Sigmoid colon (tissue), 7 donors: ENCODE data around the gene TMEM174. TPM values are rescaled to one million over a fixed set of nuclear protein-coding genes. Genes with fewer than 3 reads are reported as not detected.

Experiments
- DNase-seq: peaks from one replicate; pipeline ENCODE4 v3.0.0-alpha.2; 2019
- H3K27ac ChIP-seq, 4 donors: fragments of 200-600 bp; sonication (generic); one replicate each; pipeline ENCODE4 v1.5.1; 2016 to 2019; ENCODE audit warnings: mild to moderate bottlenecking in 1 of 4
- H3K27me3 ChIP-seq, 3 donors: fragments of 200-600 bp; sonication (generic); one replicate each; pipeline ENCODE4 v1.5.1; 2019; ENCODE audit warnings: mild to moderate bottlenecking in 1 of 3
- H3K36me3 ChIP-seq, 4 donors: fragments of 200-600 bp; sonication (generic); one replicate each; pipeline ENCODE4 v1.5.1; 2016 to 2019
- H3K4me1 ChIP-seq, 4 donors: fragments of 200-600 bp; sonication (generic); one replicate each; pipeline ENCODE4 v1.5.1; 2017 to 2019
- H3K4me3 ChIP-seq, 4 donors: fragments of 200-600 bp; sonication (generic); one replicate each; pipeline ENCODE4 v1.5.1; 2017 to 2019; ENCODE audit warnings: mild to moderate bottlenecking in 2 of 4, moderate library complexity in 1 of 4
- H3K9me3 ChIP-seq, 4 donors: fragments of 200-600 bp in 3 of 4; sonication (generic) in 3 of 4; one replicate each; pipeline versions ENCODE4 v1.5.1 to v1.6.1; 2013 to 2019
- EP300 ChIP-seq, 4 donors: sonication (generic); formaldehyde crosslinking; IDR thresholded peaks; one replicate each; pipeline ENCODE4 v1.6.1; 2017; ENCODE audit warnings: antibody characterized with exemption in 4 of 4
- POLR2A ChIP-seq, 2 donors: fragments of 450-650 bp; IDR thresholded peaks; one replicate each; pipeline ENCODE4 v1.6.1; 2016; ENCODE audit warnings: antibody characterized with exemption in 2 of 2, mild to moderate bottlenecking in 2 of 2, moderate library complexity in 2 of 2
- POLR2AphosphoS5 ChIP-seq, 4 donors: sonication (generic); formaldehyde crosslinking; IDR thresholded peaks; one replicate each; pipeline ENCODE4 v1.6.1; 2017; ENCODE audit warnings: antibody characterized with exemption in 4 of 4
- WGBS, 2 donors: extraction: QIAGEN DNeasy Blood & Tissue Kit; methylation state at CpG; one replicate each; pipeline ENCODE4 v1.1.7; 2013; 5-methylcytosine and 5-hydroxymethylcytosine counted together
- intact Hi-C: fragments of 100-400 bp; cut with DNase I; formaldehyde crosslinking; loops from one replicate; pipeline ENCODE4 v1.15.1; 2023
- polyA plus RNA-seq, 3 donors: library from polyadenylated mRNA; stranded (reverse); fragments of 200-250 nt; gene quantifications; one replicate each; pipeline ENCODE4 v1.2.3, GENCODE V29; 2013
- total RNA-seq, 4 donors: library from RNA; depleted of rRNA; stranded (reverse); fragments of >200 nt; gene quantifications; one replicate each; pipeline ENCODE4 v1.1.0, GENCODE V29; 2016
- TF ChIP-seq, protein P1 (sequence below), 4 experiments: fragments of 450-650 bp in 3 of 4; fragments of 200-600 bp in 1 of 4; IDR thresholded peaks; one replicate each; pipeline ENCODE4 v1.5.1; 2016 to 2019; ENCODE audit warnings: antibody characterized with exemption in 4 of 4, mild to moderate bottlenecking in 3 of 4, moderate library complexity in 2 of 4
- donor health status: healthy with polysubstance abuse.
- donor health status: Bipolar disorder and iron deficiency.
- donor health status: healthy.

Gene TMEM174
- total and polyA plus RNA-seq, 7 donors, result not detected

DNA sequence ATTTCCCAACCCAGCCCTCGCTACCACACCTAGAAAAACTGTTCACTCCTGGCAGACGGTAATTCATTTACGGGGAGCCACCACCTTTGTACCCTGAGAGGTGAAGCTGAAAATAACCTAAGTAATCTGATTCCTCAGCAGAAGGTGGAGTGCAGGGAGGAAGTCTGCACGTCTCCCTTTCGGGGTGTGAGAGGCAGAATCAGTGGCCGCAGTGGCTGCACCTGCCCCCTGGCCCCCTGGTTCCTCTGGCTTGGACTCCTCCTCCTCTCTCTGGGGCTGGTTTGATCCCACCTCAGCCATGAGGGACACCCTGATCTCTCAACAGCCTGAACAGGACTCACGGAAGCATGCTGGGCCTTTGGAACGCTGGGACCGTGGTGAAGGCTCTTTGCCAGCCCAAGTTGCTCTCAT, 10.5 kb downstream of the TMEM174 start:
- intact Hi-C loops, result no loop called here
- no peak for DNase-seq
- Histone ChIP-seq H3K4me1 (no peaks in the 10 kb centered on the region), H3K27ac (no peak overlapping the region), H3K4me3 (no peak overlapping the region), H3K36me3 (no peaks in the 10 kb centered on the region), H3K9me3 (peaks cover 0 to 7% (median 1%) of the 10 kb centered on the region in 4 donors), H3K27me3 (peaks cover 0 to 16% (median 0%) of the 10 kb centered on the region in 3 donors)
- WGBS, 2 donors, result 12 to 55% methylated on average over 9 of the region's 9 CpGs
- no peak for TF ChIP-seq EP300 (IDR thresholded peaks at IDR 0.05)
- peak in 1 of 2 donors; percentile 36 for TF ChIP-seq POLR2A (IDR thresholded peaks at IDR 0.05)

DNA sequence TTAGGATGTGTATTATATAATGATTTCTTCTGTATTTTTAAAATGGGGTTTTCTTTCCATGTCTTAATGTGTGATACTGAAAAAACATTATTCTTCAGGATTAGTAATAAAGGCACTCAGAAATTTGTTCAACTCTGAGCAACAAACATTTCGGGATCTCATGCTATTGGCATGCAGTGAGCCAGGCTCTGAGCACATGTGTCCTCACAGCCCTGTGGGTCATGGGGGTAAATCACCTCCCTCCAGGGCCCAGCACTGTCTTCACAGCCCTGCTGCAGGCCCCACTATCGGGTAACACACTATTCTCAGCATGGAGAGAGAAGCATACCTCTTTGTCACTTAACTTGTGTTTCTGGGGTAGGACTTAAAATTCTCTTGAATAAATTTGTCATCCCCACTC, 14.0 kb downstream of the TMEM174 start:
- intact Hi-C loops, result no loop called here
- DNase-seq, result no peak
- Histone ChIP-seq H3K27me3 (peaks cover 0 to 16% (median 0%) of the 10 kb centered on the region in 3 donors), H3K4me3 (no peak overlapping the region), H3K36me3 (no peaks in the 10 kb centered on the region), H3K9me3 (peaks cover 0 to 7% (median 1%) of the 10 kb centered on the region in 4 donors), H3K27ac (no peak overlapping the region), H3K4me1 (peaks cover 0 to 7% (median 0%) of the 10 kb centered on the region in 4 donors)
- 89 to 95% methylated on average over 2 of the region's 2 CpGs for WGBS, 2 donors
- TF ChIP-seq EP300 (IDR thresholded peaks at IDR 0.05) (no peak), POLR2AphosphoS5 (IDR thresholded peaks at IDR 0.05) (no peak), POLR2A (IDR thresholded peaks at IDR 0.05) (no peak)
- TF ChIP-seq, protein P1, sequence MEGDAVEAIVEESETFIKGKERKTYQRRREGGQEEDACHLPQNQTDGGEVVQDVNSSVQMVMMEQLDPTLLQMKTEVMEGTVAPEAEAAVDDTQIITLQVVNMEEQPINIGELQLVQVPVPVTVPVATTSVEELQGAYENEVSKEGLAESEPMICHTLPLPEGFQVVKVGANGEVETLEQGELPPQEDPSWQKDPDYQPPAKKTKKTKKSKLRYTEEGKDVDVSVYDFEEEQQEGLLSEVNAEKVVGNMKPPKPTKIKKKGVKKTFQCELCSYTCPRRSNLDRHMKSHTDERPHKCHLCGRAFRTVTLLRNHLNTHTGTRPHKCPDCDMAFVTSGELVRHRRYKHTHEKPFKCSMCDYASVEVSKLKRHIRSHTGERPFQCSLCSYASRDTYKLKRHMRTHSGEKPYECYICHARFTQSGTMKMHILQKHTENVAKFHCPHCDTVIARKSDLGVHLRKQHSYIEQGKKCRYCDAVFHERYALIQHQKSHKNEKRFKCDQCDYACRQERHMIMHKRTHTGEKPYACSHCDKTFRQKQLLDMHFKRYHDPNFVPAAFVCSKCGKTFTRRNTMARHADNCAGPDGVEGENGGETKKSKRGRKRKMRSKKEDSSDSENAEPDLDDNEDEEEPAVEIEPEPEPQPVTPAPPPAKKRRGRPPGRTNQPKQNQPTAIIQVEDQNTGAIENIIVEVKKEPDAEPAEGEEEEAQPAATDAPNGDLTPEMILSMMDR (IDR thresholded peaks at IDR 0.05), result no peak

DNA sequence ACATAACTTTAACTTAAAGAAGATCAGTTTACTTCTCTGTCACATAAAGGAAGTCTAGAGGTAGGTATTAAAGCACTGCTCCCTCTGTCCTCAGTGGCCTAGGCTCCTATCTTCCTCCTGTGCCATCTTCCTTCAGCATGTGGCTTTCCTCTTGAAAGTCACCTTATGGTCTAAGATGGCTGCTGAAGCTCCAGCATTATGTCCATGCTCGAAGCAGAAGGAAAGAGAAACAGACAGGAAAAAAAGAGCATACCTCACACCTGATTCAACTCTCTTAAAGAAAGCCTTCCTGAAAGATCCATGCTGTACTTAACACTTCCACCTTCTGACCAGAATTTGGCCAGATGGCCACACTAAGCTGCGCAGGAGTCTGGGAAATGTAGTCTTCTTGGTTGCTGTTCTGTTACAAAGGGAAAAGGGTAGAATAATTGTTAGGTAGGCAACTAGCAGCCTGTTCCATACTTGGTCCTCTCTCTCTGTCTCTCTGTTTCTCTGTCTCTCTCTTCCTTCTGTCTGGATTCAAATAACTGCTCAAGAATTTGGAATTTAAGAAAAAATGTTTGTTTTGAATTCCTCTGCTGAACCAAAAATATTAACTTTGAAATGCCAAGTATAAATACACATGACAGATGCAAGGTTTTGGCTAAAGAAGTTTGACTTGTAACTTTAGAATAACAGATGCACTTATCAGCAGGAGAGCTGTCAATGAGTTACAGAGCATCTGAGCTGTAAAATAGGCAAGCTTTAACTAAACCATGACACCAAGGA, 16.0 kb downstream of the TMEM174 start:
- DNase-seq, result no peak
- no peaks in the 10 kb centered on the region for H3K36me3 ChIP-seq
- H3K27ac ChIP-seq, result no peak overlapping the region
- H3K4me3 ChIP-seq, result no peak overlapping the region
- H3K4me1 ChIP-seq, result peaks cover 0 to 7% (median 0%) of the 10 kb centered on the region in 4 donors
- TF ChIP-seq POLR2AphosphoS5 (IDR thresholded peaks at IDR 0.05) (no peak), EP300 (IDR thresholded peaks at IDR 0.05) (no peak), POLR2A (IDR thresholded peaks at IDR 0.05) (no peak)
- TF ChIP-seq, protein P1 (IDR thresholded peaks at IDR 0.05), result no peak
- peaks cover 0 to 7% (median 1%) of the 10 kb centered on the region in 4 donors for H3K9me3 ChIP-seq
- intact Hi-C loops, result no loop called here
- WGBS, 2 donors, result 51 to 71% methylated on average over 2 of the region's 2 CpGs
- H3K27me3 ChIP-seq, result peaks cover 0 to 5% (median 0%) of the 10 kb centered on the region in 3 donors

DNA sequence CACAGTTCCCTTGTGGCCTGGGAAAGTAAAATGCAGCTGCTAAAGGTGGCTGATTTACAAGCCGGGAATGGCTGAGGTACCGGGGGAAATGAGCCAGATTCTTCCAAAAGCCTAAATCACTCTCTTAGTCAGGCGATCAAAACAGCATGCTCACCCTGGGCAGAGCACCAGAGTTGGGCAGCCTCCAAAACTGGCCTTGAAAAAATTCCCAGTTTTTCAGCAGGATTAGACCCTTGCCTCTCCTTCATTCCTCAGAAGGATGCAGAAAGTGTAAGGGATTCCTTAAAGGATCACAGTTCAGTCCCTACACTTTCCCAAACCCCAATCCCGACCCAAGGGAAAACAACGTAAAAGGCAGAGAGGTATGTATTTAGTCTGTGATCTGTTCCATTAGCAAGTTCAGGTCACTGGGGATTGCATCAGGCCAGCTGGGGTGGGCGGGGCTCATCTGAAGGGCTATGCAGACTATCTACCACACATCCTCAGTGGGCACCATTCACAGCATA, 16.9 kb downstream of the TMEM174 start:
- Histone ChIP-seq H3K9me3 (peaks cover 0 to 3% (median 0%) of the 10 kb centered on the region in 4 donors), H3K4me3 (no peak overlapping the region), H3K27ac (no peak overlapping the region), H3K4me1 (peaks cover 0 to 7% (median 0%) of the 10 kb centered on the region in 4 donors), H3K36me3 (no peaks in the 10 kb centered on the region), H3K27me3 (peaks cover 0 to 5% (median 0%) of the 10 kb centered on the region in 3 donors)
- 43 to 64% methylated on average over 6 of the region's 6 CpGs for WGBS, 2 donors
- no peak for TF ChIP-seq POLR2A (IDR thresholded peaks at IDR 0.05)
- no peak for TF ChIP-seq POLR2AphosphoS5 (IDR thresholded peaks at IDR 0.05)
- TF ChIP-seq EP300 (IDR thresholded peaks at IDR 0.05), result no peak
- TF ChIP-seq, protein P1 (IDR thresholded peaks at IDR 0.05), result no peak
- intact Hi-C loops, result no loop called here
- DNase-seq, result no peak

DNA sequence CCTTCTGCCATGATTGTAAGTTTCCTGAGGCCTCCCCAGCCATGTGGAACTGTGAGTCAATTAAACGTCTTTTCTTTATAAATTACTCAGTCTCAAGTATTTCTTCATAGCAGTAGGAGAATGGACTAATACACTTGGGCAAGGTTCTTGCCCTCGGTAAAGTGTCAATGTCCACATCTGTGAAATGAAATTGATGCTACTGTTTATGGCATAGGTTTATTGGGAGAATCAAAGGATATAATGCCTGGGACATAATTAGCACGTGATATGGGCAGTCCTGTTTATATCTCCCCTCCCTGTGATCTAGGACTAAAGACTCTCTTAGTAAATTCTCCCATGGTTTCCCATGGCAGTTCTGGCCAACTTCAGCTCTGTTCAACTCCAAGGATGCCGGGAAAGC, 19.4 kb downstream of the TMEM174 start:
- no peak for DNase-seq
- peaks cover 0 to 7% (median 0%) of the 10 kb centered on the region in 4 donors for H3K4me1 ChIP-seq
- 50 to 75% methylated on average over 4 of the region's 4 CpGs for WGBS, 2 donors
- intact Hi-C loops, result no loop called here
- H3K27ac ChIP-seq, result no peak overlapping the region
- no peak overlapping the region for H3K4me3 ChIP-seq
- peaks cover 0 to 5% (median 0%) of the 10 kb centered on the region in 3 donors for H3K27me3 ChIP-seq
- H3K9me3 ChIP-seq, result no peaks in the 10 kb centered on the region
- TF ChIP-seq, protein P1 (IDR thresholded peaks at IDR 0.05), result no peak
- TF ChIP-seq EP300 (IDR thresholded peaks at IDR 0.05), result no peak
- TF ChIP-seq POLR2A (IDR thresholded peaks at IDR 0.05), result no peak
- TF ChIP-seq POLR2AphosphoS5 (IDR thresholded peaks at IDR 0.05), result no peak
- H3K36me3 ChIP-seq, result no peaks in the 10 kb centered on the region
